Amygdala (tissue), 56 donors: ENCODE results near the gene GNAZ.
"Not testable (repeated sequence)": the region's sequence is repeated elsewhere in the genome, so short reads cannot be mapped to it uniquely, and the experiment has no call there.

Experiments used
- DNase-seq, 56 donors: peaks; one replicate each; lab custom pipeline; 2025; lab: John Stamatoyannopoulos, UW

Gene GNAZ

GRCh38 chr22:23070418-23071229 is at the start of gene GNAZ:
Gene GNAZ (plus strand): TSS chr22:23070519. CDS start chr22:23095696, 25,177 bp downstream.
- peak in 14 of 56 donors; percentile 23 to 65 (median 44) for DNase-seq

- no peak for DNase-seq
Measured at GRCh38 chr22:23020659-23021293, 49.5 kb upstream of the GNAZ start.

DNA sequence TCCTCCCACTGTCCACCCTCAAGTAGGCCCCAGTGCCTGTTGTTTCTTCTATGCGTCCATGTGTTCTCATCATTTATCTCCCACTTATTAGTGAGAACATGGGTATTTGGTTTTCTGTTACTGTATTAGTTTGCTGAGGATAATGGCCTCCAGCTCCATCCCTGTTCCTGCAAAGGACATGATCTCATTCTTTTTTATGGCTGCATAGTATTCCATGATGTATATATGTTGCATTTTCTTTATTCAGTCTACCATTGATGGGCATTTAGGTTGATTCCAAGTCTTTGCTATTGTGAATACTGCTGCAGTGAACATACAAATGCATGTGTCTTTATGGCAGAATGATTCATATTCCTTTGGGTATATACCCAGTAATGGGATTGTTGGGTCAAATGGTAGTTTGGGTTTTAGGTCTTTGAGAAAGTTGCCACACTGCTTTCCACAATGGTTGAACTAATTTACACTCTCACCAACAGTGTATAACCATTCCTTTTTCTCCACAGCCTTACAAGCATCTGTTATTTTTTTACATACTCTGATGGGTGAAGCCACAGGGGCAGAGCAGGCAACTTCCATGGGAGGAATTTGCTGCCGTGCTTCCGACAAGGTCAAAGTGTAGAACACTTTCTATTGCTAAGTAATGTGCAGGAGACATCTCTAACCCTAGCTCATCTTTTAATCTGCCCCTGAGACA is 48.5 kb upstream of the GNAZ start:
- DNase-seq, result not testable (repeated sequence)

DNA sequence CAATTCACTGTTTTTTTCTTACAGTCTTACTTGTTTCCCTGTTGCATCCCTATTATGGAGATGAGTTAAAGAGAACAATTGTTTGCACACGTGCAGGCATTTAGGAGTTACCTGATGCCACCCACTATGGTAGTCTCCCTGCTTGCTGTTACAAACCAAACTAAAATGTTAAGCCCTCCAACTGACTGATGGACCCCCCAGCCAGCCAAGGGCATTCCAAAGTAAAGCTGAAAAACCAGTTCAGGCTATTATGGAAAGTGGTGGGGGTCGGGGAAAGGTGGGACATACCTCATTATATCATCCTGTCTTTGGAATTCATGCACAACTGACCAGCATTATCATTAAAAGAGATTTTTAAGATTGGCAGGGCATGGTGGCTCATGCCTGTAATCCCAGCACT is 47.0 kb upstream of the GNAZ start:
- DNase-seq, result no peak

DNA sequence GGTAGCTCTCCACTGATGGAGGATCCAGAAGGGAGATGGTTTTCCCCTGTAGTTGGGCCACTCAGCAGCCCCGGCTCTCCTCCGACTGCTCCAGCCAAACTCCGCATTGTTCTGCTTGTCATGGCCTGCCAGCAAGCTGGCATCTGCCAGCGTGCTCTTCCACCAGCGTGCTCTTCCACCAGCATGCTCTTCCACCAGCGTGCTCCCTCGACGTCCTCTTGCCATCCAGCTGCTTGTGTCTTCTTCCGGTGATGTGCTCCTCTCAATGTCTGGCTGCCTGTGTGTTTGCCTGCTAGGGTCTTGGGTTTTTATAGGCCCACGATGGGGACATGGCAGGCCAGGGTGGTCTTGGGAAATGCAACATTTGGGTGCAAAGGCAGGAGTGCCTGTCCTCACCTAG is 43.5 kb upstream of the GNAZ start:
- DNase-seq, result no peak

DNA sequence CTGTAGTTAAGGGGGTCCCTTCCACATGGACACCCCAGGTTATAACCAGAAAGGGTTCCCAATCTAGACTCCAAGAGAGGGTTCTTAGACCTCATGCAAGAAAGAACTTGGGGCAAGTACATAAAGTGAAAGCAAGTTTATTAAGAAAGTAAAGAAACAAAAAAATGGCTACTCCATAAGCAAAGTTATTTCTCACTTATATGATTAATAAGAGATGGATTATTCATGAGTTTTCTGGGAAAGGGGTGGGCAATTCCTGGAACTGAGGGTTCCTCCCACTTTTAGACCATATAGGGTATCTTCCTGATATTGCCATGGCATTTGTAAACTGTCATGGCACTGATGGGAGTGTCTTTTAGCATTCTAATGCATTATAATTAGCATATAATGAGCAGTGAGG is 42.5 kb upstream of the GNAZ start:
- not testable (repeated sequence) for DNase-seq

DNA sequence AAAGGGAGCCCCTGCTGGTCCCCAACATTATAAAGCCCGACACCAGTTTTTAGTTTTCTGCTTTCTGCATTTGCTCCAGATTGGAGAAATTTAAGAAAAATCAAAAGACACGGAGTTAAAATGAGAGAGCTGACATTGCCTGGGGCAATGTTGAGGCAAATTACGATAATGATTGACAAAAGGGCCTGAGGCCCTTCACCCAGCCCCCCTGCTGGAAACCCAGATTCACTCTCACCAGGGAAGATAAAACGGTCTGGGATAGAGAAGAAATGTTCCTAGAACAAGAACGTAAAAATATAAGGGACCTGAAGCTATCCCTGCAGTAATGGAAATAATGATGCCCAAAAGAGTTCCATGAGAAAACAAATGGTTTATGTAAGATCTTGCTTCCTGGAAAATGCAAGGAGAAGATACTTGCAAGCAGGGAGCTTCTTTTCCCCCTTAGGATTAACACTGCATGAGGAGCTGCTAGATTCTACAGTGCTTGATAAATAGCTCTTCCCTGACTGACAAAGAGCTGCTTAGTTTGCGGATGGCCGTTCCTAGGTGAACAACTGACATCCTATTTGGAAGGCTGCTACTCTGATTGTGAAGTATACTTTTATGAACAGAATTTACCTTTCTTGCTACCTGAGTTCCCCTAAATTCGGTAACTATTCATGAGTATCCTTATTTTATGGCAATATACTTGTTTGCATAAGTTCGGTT is 40.6 kb upstream of the GNAZ start:
- DNase-seq, result no peak

GRCh38 chr22:23031381-23031780 is 38.9 kb upstream of the GNAZ start:
- no peak for DNase-seq

DNA sequence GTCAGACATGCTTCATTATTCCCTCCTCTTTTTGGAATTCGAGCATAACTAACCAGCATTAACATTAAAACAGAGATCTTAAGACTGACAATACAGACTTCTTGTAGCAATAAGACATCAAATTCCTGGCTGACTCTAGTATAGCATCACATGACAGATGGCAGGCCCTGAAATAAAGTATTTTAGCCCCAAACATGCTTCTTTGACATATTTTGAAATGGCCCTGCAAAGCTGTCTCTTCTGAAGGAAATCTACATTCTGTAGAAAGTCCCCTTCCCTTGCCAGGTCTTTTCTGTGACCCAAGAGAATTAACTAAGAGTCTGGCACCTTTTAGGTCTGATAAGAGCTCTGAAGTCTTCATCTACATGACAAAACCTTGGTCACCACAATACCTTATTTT is 38.5 kb upstream of the GNAZ start:
- no peak for DNase-seq

DNA sequence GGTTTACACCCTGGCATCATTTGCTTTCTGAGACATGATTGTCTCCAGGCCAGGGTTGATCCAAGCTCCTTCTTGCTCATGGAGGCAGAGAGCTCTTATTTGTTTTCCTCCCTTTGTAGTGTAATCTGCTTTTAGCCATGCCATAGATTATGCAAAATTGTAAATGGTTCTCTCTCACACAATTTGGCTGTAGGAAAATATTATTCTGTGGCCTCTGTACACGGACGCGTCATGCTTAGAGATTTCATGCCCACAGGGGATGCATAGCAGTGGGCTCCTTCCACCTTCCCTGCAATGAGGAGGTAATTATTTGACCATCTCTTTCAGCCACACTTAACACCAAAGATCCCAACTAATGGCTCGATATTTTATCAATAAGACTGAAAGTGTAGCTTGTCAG is 37.7 kb upstream of the GNAZ start:
- no peak for DNase-seq

GRCh38 chr22:23033116-23033905 is 37.0 kb upstream of the GNAZ start:
- DNase-seq, result peak in 9 of 56 donors; percentile 1 to 26 (median 5)

DNA sequence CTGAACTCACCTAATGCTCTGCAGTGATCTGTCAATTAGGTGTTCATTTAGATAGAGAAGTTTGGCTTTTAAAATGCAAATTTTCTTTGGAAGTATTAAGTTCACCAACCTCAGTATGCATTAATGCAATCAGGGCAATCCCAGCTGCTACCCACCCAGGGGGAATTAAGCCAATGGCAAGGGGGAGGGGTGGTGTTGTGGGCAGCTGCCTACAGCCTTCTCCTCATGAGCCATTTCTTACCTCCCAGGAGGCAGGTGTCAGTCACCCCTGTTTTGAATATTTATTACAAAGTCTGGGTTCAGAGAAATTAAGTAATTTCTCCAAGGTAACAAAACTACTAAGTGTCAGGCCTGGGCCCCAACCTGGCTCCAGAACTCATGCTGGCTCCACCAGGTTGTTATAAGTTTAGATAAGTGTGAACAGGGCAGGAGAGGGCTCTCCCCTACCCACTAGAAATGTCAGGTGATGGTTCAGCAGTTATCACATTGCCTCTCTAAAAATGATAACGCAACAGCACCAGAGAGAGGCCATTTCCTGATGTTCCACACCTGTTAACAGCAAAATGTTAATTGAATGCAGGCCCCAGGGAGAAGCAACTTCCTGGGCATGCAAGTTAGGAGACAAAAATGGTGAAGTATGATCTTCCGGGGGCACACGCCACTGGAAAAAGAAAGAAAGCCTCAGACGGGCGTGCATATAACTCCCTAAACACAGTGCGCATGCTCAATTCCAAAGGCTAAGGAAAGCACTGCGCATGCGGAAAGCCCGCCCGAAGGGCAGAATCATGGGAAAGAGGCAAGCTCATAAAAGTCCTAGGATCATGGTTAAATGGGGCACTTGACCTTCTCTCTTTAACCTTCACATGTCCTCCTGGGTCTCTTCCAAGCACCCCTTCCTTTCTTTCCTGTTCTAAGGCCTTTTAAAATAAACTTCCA is 35.4 kb upstream of the GNAZ start:
- DNase-seq, result no peak

GRCh38 chr22:23035557-23036277 is 34.6 kb upstream of the GNAZ start:
- DNase-seq, result no peak

- no peak for DNase-seq
Measured at GRCh38 chr22:23036684-23037428, 33.5 kb upstream of the GNAZ start.

GRCh38 chr22:23037429-23038333 is 32.6 kb upstream of the GNAZ start:
- DNase-seq, result no peak

DNA sequence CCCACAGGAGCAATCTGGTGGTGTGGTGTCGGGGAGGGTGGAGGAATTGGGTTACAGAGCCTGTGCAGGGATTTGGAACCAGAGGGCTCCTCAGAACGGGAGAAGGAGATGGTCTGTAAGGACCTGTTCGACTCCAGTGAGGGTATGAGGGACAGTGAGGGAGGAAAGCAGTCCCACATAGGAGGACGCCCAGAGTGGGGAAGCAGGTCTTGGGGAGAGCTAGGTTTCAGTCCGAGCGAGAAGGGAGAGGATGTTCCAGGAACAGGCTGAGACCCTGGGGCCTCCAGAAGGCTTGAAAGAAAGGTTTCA is 32.0 kb upstream of the GNAZ start:
- DNase-seq, result no peak

DNA sequence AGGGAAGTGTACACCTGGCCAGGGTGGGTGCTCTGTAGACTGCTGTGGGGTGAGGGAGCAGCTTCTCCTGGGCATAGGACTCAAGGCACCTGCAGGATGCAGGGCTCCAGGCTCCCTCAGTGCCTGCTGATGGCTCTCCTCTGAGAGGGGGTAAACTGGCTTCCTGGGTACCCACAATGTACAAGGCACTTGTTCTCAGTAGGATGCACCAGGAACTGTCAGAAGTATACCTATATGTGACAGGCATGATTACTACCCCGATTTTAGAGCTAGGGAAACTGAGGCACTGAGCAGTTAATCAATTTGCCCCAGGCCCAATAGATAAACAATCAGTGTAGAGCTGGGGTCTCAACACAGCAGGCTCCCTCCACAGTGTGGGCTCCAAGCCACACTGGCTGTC is 31.4 kb upstream of the GNAZ start:
- DNase-seq, result no peak
